ENCODE measurements around the gene SLC27A3.

The SLC27A3 gene

GRCh38 chr1:153734396-153735089 lies 40.7 kb upstream of the SLC27A3 start:
- no peak overlapping the region for H3K4me3 ChIP-seq (ENCODE audit: low read depth, low read length)
- DNase-seq (ENCODE audit: low read depth) = no peak
- TF ChIP-seq CTCF (IDR thresholded peaks at IDR 0.05; ENCODE audit: low read depth, low read length, missing control alignments) = no peak
- in situ Hi-C loops (cut with HindIII; ENCODE audit: low sequenced_read_pairs) = no loop called here

- DNase-seq (ENCODE audit: low read depth) = no peak
- no peak for TF ChIP-seq CTCF (IDR thresholded peaks at IDR 0.05; ENCODE audit: low read depth, low read length, missing control alignments)
- in situ Hi-C loops (cut with HindIII; ENCODE audit: low sequenced_read_pairs) = no loop called here
- H3K4me3 ChIP-seq (ENCODE audit: low read depth, low read length) = no peak overlapping the region
Measured at GRCh38 chr1:153735090-153735420, 40.2 kb upstream of the SLC27A3 start.

GRCh38 chr1:153741986-153742385 lies 33.2 kb upstream of the SLC27A3 start:
- in situ Hi-C loops (cut with HindIII; ENCODE audit: low sequenced_read_pairs) = no loop called here
- no peak for TF ChIP-seq CTCF (IDR thresholded peaks at IDR 0.05; ENCODE audit: low read depth, low read length, missing control alignments)
- no peak for DNase-seq (ENCODE audit: low read depth)
- H3K4me3 ChIP-seq (ENCODE audit: low read depth, low read length) = no peak overlapping the region

GRCh38 chr1:153742411-153743142 lies 32.6 kb upstream of the SLC27A3 start:
- no peak for DNase-seq (ENCODE audit: low read depth)
- no peak overlapping the region for H3K4me3 ChIP-seq (ENCODE audit: low read depth, low read length)
- no peak for TF ChIP-seq CTCF (IDR thresholded peaks at IDR 0.05; ENCODE audit: low read depth, low read length, missing control alignments)
- in situ Hi-C loops (cut with HindIII; ENCODE audit: low sequenced_read_pairs) = no loop called here

- no peak for DNase-seq (ENCODE audit: low read depth)
- no peak for TF ChIP-seq CTCF (IDR thresholded peaks at IDR 0.05; ENCODE audit: low read depth, low read length, missing control alignments)
- H3K4me3 ChIP-seq (ENCODE audit: low read depth, low read length) = no peak overlapping the region
- in situ Hi-C loops (cut with HindIII; ENCODE audit: low sequenced_read_pairs) = no loop called here
Measured at GRCh38 chr1:153745417-153745816, 29.8 kb upstream of the SLC27A3 start.

- in situ Hi-C loops (cut with HindIII; ENCODE audit: low sequenced_read_pairs) = no loop called here
- no peak overlapping the region for H3K4me3 ChIP-seq (ENCODE audit: low read depth, low read length)
- no peak for DNase-seq (ENCODE audit: low read depth)
- no peak for TF ChIP-seq CTCF (IDR thresholded peaks at IDR 0.05; ENCODE audit: low read depth, low read length, missing control alignments)
Measured at GRCh38 chr1:153746174-153746573, 29.0 kb upstream of the SLC27A3 start.
